Measurements from ENCODE around the gene RAB20. TPM values are rescaled to one million over a fixed set of nuclear protein-coding genes. Genes with fewer than 3 reads are reported as not detected.
A peak's percentile ranks its signal among the peaks of the same experiment; 100 is the strongest.

RAB20 gene
- total RNA-seq, 1 donor from 2014 or later = 7.8 TPM

GRCh38 chr13:110553417-110553816 lies 8.1 kb downstream of the RAB20 start:
- DNase-seq (ENCODE audit: low spot score) = no peak
- H3K9me3 Mint-ChIP-seq (ENCODE audit: low read depth) = no peaks in the 10 kb centered on the region
- no peak overlapping the region for H3K4me3 Mint-ChIP-seq (ENCODE audit: unreplicated experiment)
- H3K27me3 Mint-ChIP-seq (ENCODE audit: low read depth) = no peaks in the 10 kb centered on the region
- peaks cover 10% of the 10 kb centered on the region for H3K36me3 Mint-ChIP-seq (ENCODE audit: low read depth)
- H3K4me1 Mint-ChIP-seq (ENCODE audit: low read depth) = peaks cover 12% of the 10 kb centered on the region
- no peak for TF ChIP-seq CTCF (IDR thresholded peaks at IDR 0.05)
- H3K27ac Mint-ChIP-seq (ENCODE audit: unreplicated experiment) = no peak overlapping the region

- no peak for TF ChIP-seq CTCF (IDR thresholded peaks at IDR 0.05)
- no peak overlapping the region for H3K27ac Mint-ChIP-seq (ENCODE audit: unreplicated experiment)
- peaks cover 10% of the 10 kb centered on the region for H3K36me3 Mint-ChIP-seq (ENCODE audit: low read depth)
- H3K9me3 Mint-ChIP-seq (ENCODE audit: low read depth) = no peaks in the 10 kb centered on the region
- no peak overlapping the region for H3K4me3 Mint-ChIP-seq (ENCODE audit: unreplicated experiment)
- DNase-seq (ENCODE audit: low spot score) = no peak
- no peaks in the 10 kb centered on the region for H3K27me3 Mint-ChIP-seq (ENCODE audit: low read depth)
- H3K4me1 Mint-ChIP-seq (ENCODE audit: low read depth) = peaks cover 12% of the 10 kb centered on the region
Measured at GRCh38 chr13:110552767-110553166, 8.8 kb downstream of the RAB20 start.

GRCh38 chr13:110551284-110551683 lies 10.2 kb downstream of the RAB20 start:
- Mint-ChIP-seq H3K4me3 (ENCODE audit: unreplicated experiment) (no peak overlapping the region), H3K9me3 (ENCODE audit: low read depth) (no peaks in the 10 kb centered on the region), H3K36me3 (ENCODE audit: low read depth) (peaks cover 7% of the 10 kb centered on the region), H3K4me1 (ENCODE audit: low read depth) (peaks cover 19% of the 10 kb centered on the region), H3K27ac (ENCODE audit: unreplicated experiment) (no peak overlapping the region), H3K27me3 (ENCODE audit: low read depth) (no peaks in the 10 kb centered on the region)
- no peak for TF ChIP-seq CTCF (IDR thresholded peaks at IDR 0.05)
- DNase-seq (ENCODE audit: low spot score) = no peak

GRCh38 chr13:110549795-110550160 lies 11.7 kb downstream of the RAB20 start:
- no peak for DNase-seq (ENCODE audit: low spot score)
- Mint-ChIP-seq H3K27me3 (ENCODE audit: low read depth) (no peaks in the 10 kb centered on the region), H3K4me1 (ENCODE audit: low read depth) (peaks cover 24% of the 10 kb centered on the region), H3K9me3 (ENCODE audit: low read depth) (peaks cover 2% of the 10 kb centered on the region), H3K27ac (ENCODE audit: unreplicated experiment) (no peak overlapping the region), H3K4me3 (ENCODE audit: unreplicated experiment) (no peak overlapping the region), H3K36me3 (ENCODE audit: low read depth) (peaks cover 5% of the 10 kb centered on the region)
- no peak for TF ChIP-seq CTCF (IDR thresholded peaks at IDR 0.05)

GRCh38 chr13:110548891-110549794 lies 12.4 kb downstream of the RAB20 start:
- Mint-ChIP-seq H3K4me3 (ENCODE audit: unreplicated experiment) (no peak overlapping the region), H3K27me3 (ENCODE audit: low read depth) (no peaks in the 10 kb centered on the region), H3K9me3 (ENCODE audit: low read depth) (peaks cover 2% of the 10 kb centered on the region), H3K27ac (ENCODE audit: unreplicated experiment) (peak overlapping the region; percentile 45), H3K4me1 (ENCODE audit: low read depth) (peaks cover 24% of the 10 kb centered on the region), H3K36me3 (ENCODE audit: low read depth) (peaks cover 5% of the 10 kb centered on the region)
- no peak for DNase-seq (ENCODE audit: low spot score)
- no peak for TF ChIP-seq CTCF (IDR thresholded peaks at IDR 0.05)

All from chondrocyte (in vitro differentiated cells).